CD4-positive, alpha-beta T cell treated with Interleukin-2 at 100 ng/mL for 4 hours (primary cell): ENCODE measurements around the gene TTC28.

ENCODE experiments used
- DNase-seq: peaks from one replicate; pipeline ENCODE4 v3.0.0-alpha.2; 2020; ENCODE audit warnings: low spot score

TTC28 gene

DNA sequence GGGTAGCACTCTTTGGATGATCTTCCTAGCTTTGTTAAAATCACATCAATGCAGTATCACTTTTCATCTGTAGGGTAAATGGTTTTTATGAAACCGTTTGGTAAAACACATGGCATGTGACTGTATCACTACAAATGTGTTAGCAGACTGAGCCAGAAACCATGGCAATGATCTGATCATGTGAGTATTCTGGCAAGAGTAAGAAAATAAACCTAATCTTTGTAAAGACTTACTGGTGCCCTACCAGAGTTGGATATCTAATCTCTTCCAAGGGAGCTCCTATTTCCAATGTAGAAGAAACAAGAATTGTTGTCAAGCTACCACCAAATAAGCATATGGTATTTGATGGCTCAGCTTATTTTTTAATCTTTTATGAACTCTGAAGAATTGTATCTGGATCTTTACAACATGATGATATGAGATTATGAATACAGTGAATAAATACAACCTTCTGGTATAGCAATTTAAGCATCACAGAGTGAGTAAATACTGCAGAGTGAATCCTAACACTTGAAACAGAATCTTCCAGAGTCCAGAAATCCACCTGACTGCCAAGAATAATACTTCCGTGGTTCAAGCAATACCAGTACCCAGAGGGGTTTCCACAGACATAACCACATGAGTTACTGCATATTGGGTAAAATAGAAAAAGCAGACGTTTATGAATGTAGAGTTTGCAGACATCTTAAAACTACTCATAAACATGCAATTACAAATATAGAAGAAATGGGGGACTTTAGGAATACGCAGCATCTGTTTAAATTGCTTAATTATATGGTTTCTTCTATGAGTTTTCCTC is 238.8 kb downstream of the TTC28 start:
- no peak for DNase-seq

DNA sequence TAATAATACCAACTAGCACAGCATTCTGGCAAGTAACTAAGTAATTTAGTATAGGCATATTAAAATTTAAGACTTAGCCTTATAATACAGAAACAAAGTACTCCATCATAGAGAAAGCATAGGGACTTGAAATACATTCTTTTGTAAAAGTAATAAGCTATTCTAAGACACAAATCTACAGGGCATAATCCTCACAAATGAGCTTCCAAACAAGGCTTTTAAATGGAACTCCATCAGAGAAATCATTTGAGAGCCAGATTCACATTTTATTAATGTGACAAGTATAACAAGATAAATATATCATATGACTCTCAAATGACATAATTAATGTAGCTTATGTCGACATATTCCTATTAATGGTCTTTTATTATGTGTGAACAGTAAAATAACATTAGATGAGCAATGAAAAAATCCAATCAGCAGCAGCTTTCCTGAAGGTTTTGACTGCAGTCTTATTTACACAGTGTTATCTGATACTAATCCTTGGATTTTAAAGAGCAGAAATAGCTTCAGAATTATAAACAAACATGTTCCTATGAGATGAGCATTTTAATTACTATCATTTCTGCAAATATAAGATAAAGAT is 241.4 kb downstream of the TTC28 start:
- DNase-seq, result no peak

DNA sequence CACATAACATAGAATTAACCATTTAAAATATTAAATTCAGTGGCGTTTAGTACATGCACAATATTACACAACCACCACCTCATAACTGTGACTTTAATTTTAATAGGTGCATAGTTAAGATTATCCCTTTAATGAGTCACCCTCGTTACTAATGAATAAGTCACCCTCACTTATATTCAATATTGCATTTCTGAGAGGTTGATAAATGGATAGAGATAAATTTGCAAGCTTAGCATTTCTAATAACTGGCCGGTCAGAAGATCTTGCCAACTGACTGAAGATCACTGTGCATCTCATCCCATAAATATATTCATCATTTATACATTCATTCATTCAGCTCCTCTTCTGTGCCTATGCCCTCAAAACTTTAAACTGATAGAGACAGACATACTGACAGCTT is 243.7 kb downstream of the TTC28 start:
- DNase-seq, result no peak

DNA sequence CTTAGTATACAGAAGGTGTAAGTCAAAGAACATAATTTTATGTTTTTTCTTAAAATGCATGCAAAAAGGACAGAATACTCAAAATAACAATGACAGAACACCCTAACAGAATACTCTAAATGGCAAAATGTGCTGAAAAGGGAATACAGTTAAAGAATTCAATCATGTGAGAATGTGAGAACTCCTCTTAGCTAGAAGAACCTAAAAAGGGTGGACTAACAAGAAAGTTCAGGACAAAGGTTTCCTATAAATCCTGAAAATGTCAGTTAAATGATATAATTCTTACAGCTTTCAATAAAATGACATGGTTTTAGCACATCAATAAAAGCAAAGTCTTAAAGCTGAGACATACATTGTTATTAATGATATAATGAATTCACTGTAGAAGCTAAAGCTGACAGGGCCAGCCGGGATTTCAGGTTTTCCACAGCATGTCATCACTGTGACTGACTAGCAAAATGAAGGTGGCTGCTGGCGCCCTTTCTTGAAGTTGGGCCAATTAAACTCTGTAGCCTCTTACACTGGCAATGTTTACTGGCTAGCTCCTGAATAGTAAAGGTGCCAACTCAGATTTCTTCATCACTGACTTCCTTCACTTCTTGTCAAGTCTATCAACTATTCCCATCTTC is 244.4 kb downstream of the TTC28 start:
- DNase-seq, result no peak

- no peak for DNase-seq
These were observed 249.1 kb downstream of the TTC28 start for GRCh38 chr22:28430466-28431025.

DNA sequence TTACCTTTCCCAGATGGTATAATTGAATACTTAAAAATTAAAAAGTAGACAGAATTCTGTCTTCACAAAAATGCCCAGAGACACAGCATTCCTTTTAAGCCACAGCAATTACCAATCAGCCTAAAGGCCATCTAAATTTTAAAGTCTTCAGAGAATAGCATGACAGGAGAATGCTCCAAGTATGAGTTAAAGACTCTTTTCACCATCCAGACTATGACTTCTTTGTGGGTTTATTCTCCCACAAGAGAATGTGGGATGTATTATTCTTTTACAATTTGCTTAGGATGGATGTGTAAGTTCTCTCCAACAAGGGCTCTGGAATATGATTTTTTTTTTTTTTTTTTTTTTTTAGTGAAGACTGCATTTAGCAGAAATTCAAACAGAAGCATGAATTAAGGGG is 249.9 kb downstream of the TTC28 start:
- no peak for DNase-seq

DNA sequence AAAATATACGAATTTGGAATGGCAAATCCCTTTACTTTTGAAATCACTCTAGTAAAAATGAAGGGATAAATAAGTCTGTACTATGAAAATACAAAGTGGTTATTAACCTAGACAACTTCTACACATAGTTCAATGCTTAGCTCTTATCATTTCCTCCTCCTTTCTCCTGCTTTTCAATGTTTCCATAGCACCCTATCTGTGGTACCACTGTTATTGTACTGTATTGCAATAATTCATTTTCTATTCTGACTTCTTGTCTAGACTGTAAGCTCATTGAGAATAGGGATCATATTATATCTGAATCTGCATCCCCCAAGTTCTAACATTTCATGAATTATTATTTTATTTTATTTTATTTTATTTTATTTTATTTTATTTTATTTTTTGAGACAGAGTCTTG is 251.4 kb downstream of the TTC28 start:
- no peak for DNase-seq

GRCh38 chr22:28426346-28427132 is 253.1 kb downstream of the TTC28 start:
- DNase-seq, result no peak

DNA sequence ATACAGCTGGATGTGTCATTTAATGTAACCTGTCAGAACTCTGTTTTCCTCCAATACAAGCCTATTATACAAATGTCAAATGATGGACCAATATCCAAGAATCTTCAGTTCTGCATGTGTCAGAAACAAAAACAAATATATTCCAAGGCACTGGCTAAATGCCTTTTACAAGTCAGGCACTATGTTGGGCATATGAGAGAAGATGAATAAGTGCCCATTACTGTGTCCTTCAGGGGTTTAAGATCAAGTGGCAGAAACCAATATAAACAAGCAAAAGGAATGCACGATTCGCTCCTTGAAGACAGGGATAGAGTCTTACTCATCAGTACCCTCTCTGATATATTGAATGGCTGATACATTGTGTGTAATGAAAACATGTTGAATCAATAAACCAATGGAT is 254.4 kb downstream of the TTC28 start:
- no peak for DNase-seq

DNA sequence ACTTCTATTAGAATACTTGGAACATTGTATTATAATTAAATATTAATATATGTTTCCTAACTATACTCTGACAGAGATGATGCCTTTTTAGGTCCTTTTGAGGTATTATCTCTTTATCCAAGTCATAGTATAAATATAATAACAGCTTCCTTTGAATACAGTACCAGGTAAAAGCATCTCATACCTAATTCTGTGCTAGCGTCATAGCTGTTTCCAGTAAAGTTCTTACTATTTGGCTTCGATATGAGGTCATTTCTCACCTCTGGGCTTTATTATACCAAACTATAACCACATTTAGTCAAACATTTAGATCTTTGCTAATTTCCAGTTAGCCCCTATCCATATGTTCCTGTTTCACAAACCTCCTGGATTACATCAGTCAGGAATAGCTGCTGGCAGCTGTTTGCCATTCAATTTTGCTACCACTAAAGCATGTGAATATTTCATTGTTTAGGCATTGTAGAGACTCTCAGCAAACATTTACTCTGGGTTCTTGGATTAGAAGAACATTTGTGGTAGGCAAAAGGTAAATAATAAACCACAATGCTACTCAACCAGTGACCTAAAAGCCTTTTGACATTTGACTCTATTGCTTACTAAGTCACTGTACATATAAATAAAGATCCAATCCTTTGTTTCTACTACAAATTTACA is 255.1 kb downstream of the TTC28 start:
- no peak for DNase-seq

DNA sequence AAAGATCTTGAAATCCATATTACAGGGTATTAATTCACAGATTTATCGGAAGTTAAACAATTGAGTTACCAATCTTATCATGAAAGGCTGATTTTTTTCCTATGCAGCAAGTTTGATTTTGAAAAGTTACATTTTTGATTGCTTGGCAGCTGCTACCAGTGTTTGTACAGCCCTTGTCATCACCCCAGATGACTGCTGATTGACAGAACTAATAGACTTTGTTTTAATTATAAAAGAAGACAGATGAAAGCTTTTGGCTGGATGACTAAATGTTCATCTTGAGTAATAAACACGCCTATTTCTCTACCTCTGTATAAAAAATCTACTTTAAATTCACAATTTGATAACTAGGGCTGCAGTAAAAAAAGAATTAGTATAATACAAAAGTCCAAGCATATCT is 259.7 kb downstream of the TTC28 start:
- DNase-seq, result no peak

GRCh38 chr22:28418008-28418407 is 261.6 kb downstream of the TTC28 start:
- no peak for DNase-seq

DNA sequence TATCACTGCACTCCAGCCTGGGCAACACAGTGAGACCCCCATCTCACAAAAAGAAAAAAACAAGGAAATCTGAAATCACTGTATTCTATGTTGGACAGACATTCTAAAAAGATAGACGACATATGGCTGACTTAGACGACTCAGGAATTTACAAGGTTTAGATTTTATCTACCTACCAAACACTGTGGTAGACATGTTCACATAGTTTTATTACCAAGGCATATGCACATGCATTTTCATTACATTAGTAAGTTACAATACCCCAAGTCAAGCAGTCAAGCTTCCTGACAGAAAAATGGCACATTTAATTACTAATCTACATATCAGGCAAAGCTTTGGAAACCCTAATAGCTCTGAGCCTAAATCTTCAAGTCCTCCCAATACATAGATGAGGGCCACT is 262.2 kb downstream of the TTC28 start:
- no peak for DNase-seq

DNA sequence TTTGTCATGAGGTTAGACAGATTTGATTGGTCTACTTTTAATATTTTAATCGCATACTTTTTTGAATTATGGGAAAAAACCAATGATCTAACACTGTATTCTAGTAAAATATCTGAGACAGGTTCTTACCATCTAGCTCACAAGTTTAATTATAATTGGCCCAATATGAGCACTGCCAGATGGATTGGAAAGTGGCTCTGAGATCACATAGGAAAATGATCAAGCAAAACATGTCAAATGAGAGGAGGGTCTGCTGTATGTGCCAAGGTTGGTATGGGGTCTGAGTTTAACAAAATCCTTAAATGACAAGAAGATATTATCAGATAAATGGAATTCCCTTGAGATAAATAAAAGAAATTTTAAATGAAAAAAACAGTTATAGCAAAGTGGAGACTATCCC is 264.7 kb downstream of the TTC28 start:
- DNase-seq, result no peak

- DNase-seq, result no peak
These were observed 265.8 kb downstream of the TTC28 start for GRCh38 chr22:28413612-28414399.

DNA sequence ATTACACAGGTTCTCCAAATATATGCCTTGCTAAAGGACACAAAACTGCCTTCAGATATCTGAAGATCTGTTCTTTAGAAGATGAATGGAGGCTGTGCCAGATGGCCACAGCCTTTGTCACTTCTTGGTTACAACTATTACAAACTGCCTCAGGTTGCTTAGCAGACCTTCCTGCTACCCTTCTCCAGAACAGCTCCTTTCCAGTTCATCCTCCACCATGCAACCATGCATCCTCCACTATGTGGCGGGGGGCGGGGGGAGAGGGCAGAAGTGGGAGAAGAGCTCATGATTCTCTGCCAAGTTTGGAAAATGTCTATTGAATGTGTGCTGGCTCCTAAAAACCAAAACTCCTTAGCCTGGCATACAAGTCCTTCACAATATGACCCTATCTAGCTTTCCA is 267.5 kb downstream of the TTC28 start:
- DNase-seq, result no peak

DNA sequence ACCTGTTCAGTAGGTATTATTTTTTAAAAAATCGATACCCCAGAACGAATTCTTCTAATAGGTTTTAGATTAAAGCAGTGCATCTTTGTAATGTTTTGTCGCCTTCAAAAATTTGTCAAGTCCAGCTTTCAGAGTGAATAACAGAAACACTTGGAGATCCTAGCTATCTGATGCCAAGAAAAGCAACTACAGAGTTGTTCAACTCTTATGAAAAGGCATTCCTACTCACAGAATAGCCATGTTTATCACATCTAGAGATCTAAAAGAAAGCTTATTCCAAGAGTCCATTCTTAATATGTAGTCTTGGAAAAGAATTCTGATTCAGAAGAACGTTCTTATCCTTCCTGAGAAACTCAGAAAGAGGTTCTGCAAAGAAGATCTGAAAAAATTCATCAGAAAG is 268.5 kb downstream of the TTC28 start:
- DNase-seq, result no peak

GRCh38 chr22:28410050-28410816 is 269.4 kb downstream of the TTC28 start:
- no peak for DNase-seq

GRCh38 chr22:28408709-28409108 is 270.9 kb downstream of the TTC28 start:
- no peak for DNase-seq

DNA sequence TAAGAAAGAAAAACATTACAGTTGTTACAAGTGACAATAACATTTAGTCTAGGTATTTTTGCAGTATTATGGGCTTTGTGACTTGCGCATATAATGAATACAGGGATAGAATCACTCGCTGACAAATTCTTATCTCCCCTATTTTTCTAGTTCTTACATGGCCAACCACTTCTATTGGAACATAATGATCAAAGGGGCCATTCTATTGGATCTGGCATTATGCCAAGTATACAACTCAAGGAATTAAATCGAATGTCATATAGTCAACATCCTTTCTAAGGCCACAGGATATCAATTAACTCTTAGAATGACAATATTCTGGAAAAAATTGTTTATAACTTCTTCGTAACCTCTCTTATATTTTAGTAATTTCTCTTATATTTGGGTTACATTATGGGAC is 272.0 kb downstream of the TTC28 start:
- no peak for DNase-seq
